ENCODE data around the gene SPACA5B.
"Not testable (repeated sequence)": the region's sequence is repeated elsewhere in the genome, so short reads cannot be mapped to it uniquely, and the experiment has no call there.

Gene SPACA5B

DNA sequence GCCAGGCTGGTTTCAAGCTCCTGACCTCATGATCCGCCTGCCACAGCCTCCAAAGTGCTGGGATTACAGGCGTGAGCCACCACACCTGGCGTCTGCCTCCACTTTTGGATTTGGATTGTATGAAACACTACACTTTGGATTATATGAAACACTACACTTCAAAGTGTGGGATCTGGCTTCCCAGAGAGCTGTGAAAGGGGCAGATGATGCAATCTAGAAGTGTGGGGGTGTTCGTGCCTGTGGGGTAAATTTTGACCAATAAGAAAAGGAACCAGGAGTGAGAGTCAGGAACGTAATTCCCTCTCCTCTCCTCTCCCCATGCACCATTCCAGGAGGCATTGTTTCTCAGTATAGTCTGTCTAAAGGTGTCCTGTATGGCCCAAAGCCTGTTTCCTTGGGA, 51.5 kb downstream of the SPACA5B start:
- H3K27ac ChIP-seq; DNase-seq (ENCODE audit: low read depth, low spot score): not testable (repeated sequence)

Measured in epithelial cell of prostate (primary cell).